HL-60 (cell line): ENCODE data around the gene TXNIP.

Experiments used
- CTCF ChIP-seq: IDR thresholded peaks from one replicate; pipeline ENCODE4 v1.5.1; 2011; ENCODE audit warnings: low read length, control low read depth, inconsistent platforms; ENCODE audit not compliant: insufficient read depth
- REST ChIP-seq: IDR thresholded peaks from 2 replicates; pipeline ENCODE4 v1.6.1; 2012; ENCODE audit warnings: low read depth; ENCODE audit not compliant: insufficient replicate concordance

GRCh38 chr1:146007489-146008133 is 11.2 kb upstream of the TXNIP start:
- TF ChIP-seq CTCF: no peak
- no peak for TF ChIP-seq REST
